NCI-H1048 (cell line): Measurements from ENCODE around the gene MTX3.

Source experiments
- DNase-seq: peaks from one replicate; lab custom pipeline; 2025; lab: John Stamatoyannopoulos, UW

The MTX3 gene

GRCh38 chr5:79983618-79984017, 7.4 kb downstream of the MTX3 start:
- no peak for DNase-seq

- no peak for DNase-seq
Measured at GRCh38 chr5:79982136-79982535, 8.9 kb downstream of the MTX3 start.

GRCh38 chr5:79976759-79977515, 14.1 kb downstream of the MTX3 start:
- no peak for DNase-seq

- no peak for DNase-seq
Measured at GRCh38 chr5:79975422-79975821, 15.6 kb downstream of the MTX3 start.

GRCh38 chr5:79974886-79975285, 16.2 kb downstream of the MTX3 start:
- DNase-seq: no peak

- DNase-seq: no peak
Measured at GRCh38 chr5:79973996-79974395, 17.1 kb downstream of the MTX3 start.

- no peak for DNase-seq
Measured at GRCh38 chr5:79973511-79973910, 17.6 kb downstream of the MTX3 start.

GRCh38 chr5:79971156-79971555, 19.9 kb downstream of the MTX3 start:
- DNase-seq: no peak

GRCh38 chr5:79966448-79966847, 24.6 kb downstream of the MTX3 start:
- DNase-seq: no peak

- DNase-seq: no peak
Measured at GRCh38 chr5:79964136-79964535, 26.9 kb downstream of the MTX3 start.

GRCh38 chr5:79963261-79964061, 27.6 kb downstream of the MTX3 start:
- DNase-seq: no peak

- no peak for DNase-seq
Measured at GRCh38 chr5:79962575-79963222, 28.4 kb downstream of the MTX3 start.

GRCh38 chr5:79961716-79962574, 29.1 kb downstream of the MTX3 start:
- DNase-seq: no peak

GRCh38 chr5:79959407-79959806, 31.7 kb downstream of the MTX3 start:
- no peak for DNase-seq

GRCh38 chr5:79955941-79956670, 35.0 kb downstream of the MTX3 start:
- DNase-seq: no peak

- no peak for DNase-seq
Measured at GRCh38 chr5:79955356-79955895, 35.6 kb downstream of the MTX3 start.

- no peak for DNase-seq
Measured at GRCh38 chr5:79954620-79955019, 36.4 kb downstream of the MTX3 start.

- DNase-seq: no peak
Measured at GRCh38 chr5:79947567-79947966, 43.5 kb downstream of the MTX3 start.

GRCh38 chr5:79938468-79938867, 52.6 kb downstream of the MTX3 start:
- no peak for DNase-seq

- DNase-seq: no peak
Measured at GRCh38 chr5:79936646-79937216, 54.3 kb downstream of the MTX3 start.
